Mesothelial cell of epicardium (in vitro differentiated cells): ENCODE results near the gene ARHGEF3. TPM values are rescaled to one million over a fixed set of nuclear protein-coding genes. Genes with fewer than 3 reads are reported as not detected.
"Not testable (repeated sequence)": the region's sequence is repeated elsewhere in the genome, so short reads cannot be mapped to it uniquely, and the experiment has no call there.

ENCODE experiments used
- DNase-seq, 2 experiments: peaks; one replicate each; pipeline ENCODE4 v3.0.0; 2021; ENCODE audit warnings: low spot score in 2 of 2; ENCODE audit not compliant: unreplicated experiment in 2 of 2
- H3K27ac Mint-ChIP-seq: 2 replicates; pipeline ENCODE4 v1.8.0; 2021; ENCODE audit warnings: mixed read lengths
- H3K27me3 Mint-ChIP-seq: 2 replicates; pipeline ENCODE4 v1.8.0; 2021; ENCODE audit warnings: low read depth, mixed read lengths
- H3K36me3 Mint-ChIP-seq: 2 replicates; pipeline ENCODE4 v1.8.0; 2021; ENCODE audit warnings: mixed read lengths
- H3K4me1 Mint-ChIP-seq: 2 replicates; pipeline ENCODE4 v1.8.0; 2021; ENCODE audit warnings: mixed read lengths
- H3K4me3 Mint-ChIP-seq: 2 replicates; pipeline ENCODE4 v1.8.0; 2021; ENCODE audit warnings: mild to moderate bottlenecking, moderate library complexity, mixed read lengths
- H3K9me3 Mint-ChIP-seq: 2 replicates; pipeline ENCODE4 v1.8.0; 2021; ENCODE audit warnings: mixed read lengths
- CTCF ChIP-seq: fragments of 200-600 bp; sonication (generic); IDR thresholded peaks from one replicate; pipeline ENCODE4 v1.5.0; 2021; ENCODE audit warnings: antibody characterized with exemption; ENCODE audit not compliant: unreplicated experiment
- total RNA-seq: library from RNA; stranded (reverse); gene quantifications from 3 replicates; pipeline ENCODE4 v1.2.1, GENCODE V29; 2021

The ARHGEF3 gene
- total RNA-seq, 1 donor from 2014 or later: 29.0 TPM

DNA sequence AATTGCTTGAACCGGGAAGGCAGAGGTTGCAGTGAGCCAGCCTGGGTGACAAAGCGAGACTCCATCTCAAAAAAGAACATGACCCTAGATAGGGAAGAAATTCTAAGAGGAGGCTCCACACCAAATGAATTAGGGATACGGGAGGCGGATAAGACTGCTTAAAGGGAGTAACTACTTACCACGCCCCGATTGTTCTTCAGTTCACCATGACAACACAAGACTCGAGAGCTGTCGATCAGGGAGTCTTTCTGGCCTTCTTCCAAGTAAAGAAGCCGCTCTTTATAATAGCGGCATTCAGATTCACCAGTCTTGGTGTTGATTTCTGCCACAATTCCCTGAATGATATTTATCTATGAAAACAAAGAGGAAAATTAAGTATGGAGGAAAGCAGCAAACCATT is 64.7 kb downstream of the ARHGEF3 start:
- peaks cover 19% of the 10 kb centered on the region for H3K36me3 Mint-ChIP-seq
- DNase-seq: no peak
- no peak overlapping the region for H3K27ac Mint-ChIP-seq
- no peaks in the 10 kb centered on the region for H3K9me3 Mint-ChIP-seq
- no peak for TF ChIP-seq CTCF
- no peaks in the 10 kb centered on the region for H3K27me3 Mint-ChIP-seq
- no peaks in the 10 kb centered on the region for H3K4me1 Mint-ChIP-seq
- H3K4me3 Mint-ChIP-seq: no peak overlapping the region

- no peak overlapping the region for H3K27ac Mint-ChIP-seq
- H3K27me3 Mint-ChIP-seq: no peaks in the 10 kb centered on the region
- no peaks in the 10 kb centered on the region for H3K9me3 Mint-ChIP-seq
- no peak overlapping the region for H3K4me3 Mint-ChIP-seq
- H3K4me1 Mint-ChIP-seq: no peaks in the 10 kb centered on the region
- H3K36me3 Mint-ChIP-seq: peaks cover 39% of the 10 kb centered on the region
- DNase-seq: no peak
- TF ChIP-seq CTCF: no peak
These were observed 69.6 kb downstream of the ARHGEF3 start for GRCh38 chr3:56732109-56732508.

DNA sequence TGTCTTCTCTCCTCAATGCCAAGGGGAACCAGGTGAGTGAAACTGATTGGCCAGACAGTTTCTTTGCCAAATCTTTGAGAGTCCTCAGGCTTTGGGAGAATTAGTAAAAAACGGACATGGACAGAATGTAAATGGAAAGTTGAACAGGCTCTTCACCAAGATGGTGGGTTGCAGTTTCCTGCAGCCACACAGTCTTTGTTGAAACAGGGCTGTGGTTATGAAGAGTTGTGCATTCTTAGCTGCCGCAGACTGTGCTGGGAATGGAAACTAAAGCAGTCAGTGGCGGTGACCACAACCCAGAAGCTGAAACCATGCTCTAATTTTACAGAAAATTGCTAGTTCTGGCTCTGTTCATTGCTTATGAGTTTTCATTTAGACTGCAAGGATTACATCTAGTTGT is 76.6 kb downstream of the ARHGEF3 start:
- Mint-ChIP-seq H3K4me1 (peaks cover 3% of the 10 kb centered on the region), H3K4me3 (no peak overlapping the region), H3K9me3 (no peaks in the 10 kb centered on the region), H3K36me3 (peaks cover 47% of the 10 kb centered on the region), H3K27ac (no peak overlapping the region), H3K27me3 (no peaks in the 10 kb centered on the region)
- DNase-seq: no peak
- no peak for TF ChIP-seq CTCF

GRCh38 chr3:56724676-56725075 is 77.1 kb downstream of the ARHGEF3 start:
- Mint-ChIP-seq H3K27me3 (no peaks in the 10 kb centered on the region), H3K4me1 (peaks cover 3% of the 10 kb centered on the region), H3K9me3 (no peaks in the 10 kb centered on the region), H3K4me3 (no peak overlapping the region), H3K36me3 (peaks cover 47% of the 10 kb centered on the region), H3K27ac (no peak overlapping the region)
- no peak for TF ChIP-seq CTCF
- DNase-seq: no peak

DNA sequence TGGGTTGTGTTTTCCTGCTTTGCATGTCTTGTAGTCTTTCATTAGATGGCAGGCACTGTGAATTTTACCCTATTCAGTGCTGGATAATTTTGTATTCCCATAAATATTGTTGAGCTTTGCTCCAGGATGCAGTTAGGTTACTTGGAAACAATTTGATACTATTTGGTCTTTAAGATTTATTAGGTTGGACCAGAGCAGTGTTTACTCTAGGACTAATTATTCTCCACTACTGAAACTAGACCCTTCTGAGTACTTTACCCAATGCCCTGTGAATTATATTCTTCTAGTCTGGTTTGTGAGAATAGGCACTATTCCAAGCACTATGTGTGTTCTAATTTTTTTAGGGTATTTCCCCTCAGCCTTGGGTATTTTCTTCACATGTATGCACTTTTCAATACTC is 80.9 kb downstream of the ARHGEF3 start:
- peaks cover 22% of the 10 kb centered on the region for H3K36me3 Mint-ChIP-seq

DNA sequence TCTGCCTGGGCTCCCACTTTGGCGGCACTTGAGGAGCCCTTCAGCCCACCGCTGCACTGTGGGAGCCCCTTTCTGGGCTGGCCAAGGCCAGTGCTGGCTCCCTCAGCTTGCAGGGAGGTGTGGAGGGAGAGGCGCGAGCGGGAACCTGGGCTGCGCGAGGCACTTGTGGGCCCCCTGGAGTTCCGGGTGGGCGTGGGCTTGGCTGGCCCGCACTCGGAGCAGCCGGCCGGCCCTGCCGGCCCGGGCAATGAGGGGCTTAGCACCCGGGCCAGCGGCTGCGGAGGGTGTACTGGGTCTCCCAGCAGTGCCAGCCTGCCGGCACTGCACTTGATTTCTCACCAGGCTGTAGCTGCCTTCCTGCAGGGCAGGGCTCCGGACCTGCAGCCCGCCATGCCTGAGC is 82.9 kb downstream of the ARHGEF3 start:
- DNase-seq, H3K27ac Mint-ChIP-seq, H3K27me3 Mint-ChIP-seq, H3K4me3 Mint-ChIP-seq, H3K4me1 Mint-ChIP-seq: not testable (repeated sequence)
- peaks cover 15% of the 10 kb centered on the region for H3K36me3 Mint-ChIP-seq
- peaks cover 25% of the 10 kb centered on the region for H3K9me3 Mint-ChIP-seq

More for the DNA sequence above, 80.9 kb downstream of the ARHGEF3 start:
- peaks cover 18% of the 10 kb centered on the region for H3K9me3 Mint-ChIP-seq
- H3K27ac Mint-ChIP-seq: no peak overlapping the region
- H3K27me3 Mint-ChIP-seq: no peaks in the 10 kb centered on the region
- no peak for TF ChIP-seq CTCF
- no peak for DNase-seq
- H3K4me1 Mint-ChIP-seq: peaks cover 3% of the 10 kb centered on the region
- H3K4me3 Mint-ChIP-seq: no peak overlapping the region
